H1 (cell line): ENCODE results near the gene CACNA2D3. TPM values are rescaled to one million over a fixed set of nuclear protein-coding genes. Genes with fewer than 3 reads are reported as not detected.

Experiments
- polyA plus RNA-seq, 7 experiments: library from polyadenylated mRNA; depleted of rRNA in 3 of 7; stranded (reverse) in 5 of 7; unstranded in 2 of 7; fragments of >200 nt in 5 of 7; fragments of 200-250 nt in 2 of 7; gene quantifications; 1 replicate in 5 of 7; 2 replicates in 1 of 7; 4 replicates in 1 of 7; pipeline versions ENCODE4 v1.2.1 to v1.2.3, GENCODE V29; 2011 to 2013; ENCODE audit warnings: missing spikeins in 2 of 7, mixed read lengths in 2 of 7
- total RNA-seq: library from RNA; stranded (reverse); fragmentation: NEBNext Ultra II Directional; extraction: Animal tissue kit (Norgen Biotek cat#: 25700); gene quantifications from 2 replicates; pipeline ENCODE4 v1.2.1, GENCODE V29; 2021
- TF ChIP-seq, protein P1 (sequence below): fragments of 300-600 bp; sonication (generic); IDR thresholded peaks from 2 replicates; pipeline ENCODE4 v1.7.1; 2012; ENCODE audit warnings: low read length, moderate library complexity, mild to moderate bottlenecking, inconsistent platforms; ENCODE audit not compliant: insufficient replicate concordance

CACNA2D3 gene
- total and polyA plus RNA-seq, 2 of the 8 experiments (the other 6 are each of a cell fraction or from before 2014, with no cell fraction given) = 1.5 to 1.8 TPM

DNA sequence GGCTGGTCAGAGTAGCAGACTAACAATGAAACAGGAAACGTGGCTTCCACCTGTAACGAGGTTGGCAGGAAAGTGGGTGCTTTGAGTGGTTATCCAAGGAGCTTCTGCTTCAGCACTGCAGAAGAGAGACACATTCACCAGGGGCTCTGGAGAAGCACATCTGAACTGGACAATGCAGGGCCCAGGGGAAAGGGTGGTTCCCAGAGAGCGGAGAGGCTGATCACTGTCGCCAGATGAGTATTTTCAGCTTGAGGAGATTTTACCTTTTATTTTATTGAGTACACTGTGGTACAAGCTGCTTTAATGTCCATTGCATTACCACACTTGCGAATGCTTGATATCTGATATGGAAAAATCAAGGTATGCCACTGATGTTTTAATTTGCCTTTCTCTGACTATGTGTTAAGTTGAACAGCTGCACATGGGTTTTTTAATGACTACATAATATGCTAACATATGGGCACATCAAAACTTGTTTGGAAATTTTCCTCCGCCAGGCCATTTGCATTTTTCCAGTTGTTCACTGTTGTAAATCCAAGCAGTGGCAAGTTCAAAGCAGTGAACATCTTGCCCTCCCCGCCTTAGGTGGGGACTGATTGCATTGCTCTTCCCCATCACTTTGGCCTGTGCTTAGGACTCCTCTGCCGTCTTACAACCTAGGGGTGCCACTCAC, 753.4 kb downstream of the CACNA2D3 start (continued):
- TF ChIP-seq, protein P1, sequence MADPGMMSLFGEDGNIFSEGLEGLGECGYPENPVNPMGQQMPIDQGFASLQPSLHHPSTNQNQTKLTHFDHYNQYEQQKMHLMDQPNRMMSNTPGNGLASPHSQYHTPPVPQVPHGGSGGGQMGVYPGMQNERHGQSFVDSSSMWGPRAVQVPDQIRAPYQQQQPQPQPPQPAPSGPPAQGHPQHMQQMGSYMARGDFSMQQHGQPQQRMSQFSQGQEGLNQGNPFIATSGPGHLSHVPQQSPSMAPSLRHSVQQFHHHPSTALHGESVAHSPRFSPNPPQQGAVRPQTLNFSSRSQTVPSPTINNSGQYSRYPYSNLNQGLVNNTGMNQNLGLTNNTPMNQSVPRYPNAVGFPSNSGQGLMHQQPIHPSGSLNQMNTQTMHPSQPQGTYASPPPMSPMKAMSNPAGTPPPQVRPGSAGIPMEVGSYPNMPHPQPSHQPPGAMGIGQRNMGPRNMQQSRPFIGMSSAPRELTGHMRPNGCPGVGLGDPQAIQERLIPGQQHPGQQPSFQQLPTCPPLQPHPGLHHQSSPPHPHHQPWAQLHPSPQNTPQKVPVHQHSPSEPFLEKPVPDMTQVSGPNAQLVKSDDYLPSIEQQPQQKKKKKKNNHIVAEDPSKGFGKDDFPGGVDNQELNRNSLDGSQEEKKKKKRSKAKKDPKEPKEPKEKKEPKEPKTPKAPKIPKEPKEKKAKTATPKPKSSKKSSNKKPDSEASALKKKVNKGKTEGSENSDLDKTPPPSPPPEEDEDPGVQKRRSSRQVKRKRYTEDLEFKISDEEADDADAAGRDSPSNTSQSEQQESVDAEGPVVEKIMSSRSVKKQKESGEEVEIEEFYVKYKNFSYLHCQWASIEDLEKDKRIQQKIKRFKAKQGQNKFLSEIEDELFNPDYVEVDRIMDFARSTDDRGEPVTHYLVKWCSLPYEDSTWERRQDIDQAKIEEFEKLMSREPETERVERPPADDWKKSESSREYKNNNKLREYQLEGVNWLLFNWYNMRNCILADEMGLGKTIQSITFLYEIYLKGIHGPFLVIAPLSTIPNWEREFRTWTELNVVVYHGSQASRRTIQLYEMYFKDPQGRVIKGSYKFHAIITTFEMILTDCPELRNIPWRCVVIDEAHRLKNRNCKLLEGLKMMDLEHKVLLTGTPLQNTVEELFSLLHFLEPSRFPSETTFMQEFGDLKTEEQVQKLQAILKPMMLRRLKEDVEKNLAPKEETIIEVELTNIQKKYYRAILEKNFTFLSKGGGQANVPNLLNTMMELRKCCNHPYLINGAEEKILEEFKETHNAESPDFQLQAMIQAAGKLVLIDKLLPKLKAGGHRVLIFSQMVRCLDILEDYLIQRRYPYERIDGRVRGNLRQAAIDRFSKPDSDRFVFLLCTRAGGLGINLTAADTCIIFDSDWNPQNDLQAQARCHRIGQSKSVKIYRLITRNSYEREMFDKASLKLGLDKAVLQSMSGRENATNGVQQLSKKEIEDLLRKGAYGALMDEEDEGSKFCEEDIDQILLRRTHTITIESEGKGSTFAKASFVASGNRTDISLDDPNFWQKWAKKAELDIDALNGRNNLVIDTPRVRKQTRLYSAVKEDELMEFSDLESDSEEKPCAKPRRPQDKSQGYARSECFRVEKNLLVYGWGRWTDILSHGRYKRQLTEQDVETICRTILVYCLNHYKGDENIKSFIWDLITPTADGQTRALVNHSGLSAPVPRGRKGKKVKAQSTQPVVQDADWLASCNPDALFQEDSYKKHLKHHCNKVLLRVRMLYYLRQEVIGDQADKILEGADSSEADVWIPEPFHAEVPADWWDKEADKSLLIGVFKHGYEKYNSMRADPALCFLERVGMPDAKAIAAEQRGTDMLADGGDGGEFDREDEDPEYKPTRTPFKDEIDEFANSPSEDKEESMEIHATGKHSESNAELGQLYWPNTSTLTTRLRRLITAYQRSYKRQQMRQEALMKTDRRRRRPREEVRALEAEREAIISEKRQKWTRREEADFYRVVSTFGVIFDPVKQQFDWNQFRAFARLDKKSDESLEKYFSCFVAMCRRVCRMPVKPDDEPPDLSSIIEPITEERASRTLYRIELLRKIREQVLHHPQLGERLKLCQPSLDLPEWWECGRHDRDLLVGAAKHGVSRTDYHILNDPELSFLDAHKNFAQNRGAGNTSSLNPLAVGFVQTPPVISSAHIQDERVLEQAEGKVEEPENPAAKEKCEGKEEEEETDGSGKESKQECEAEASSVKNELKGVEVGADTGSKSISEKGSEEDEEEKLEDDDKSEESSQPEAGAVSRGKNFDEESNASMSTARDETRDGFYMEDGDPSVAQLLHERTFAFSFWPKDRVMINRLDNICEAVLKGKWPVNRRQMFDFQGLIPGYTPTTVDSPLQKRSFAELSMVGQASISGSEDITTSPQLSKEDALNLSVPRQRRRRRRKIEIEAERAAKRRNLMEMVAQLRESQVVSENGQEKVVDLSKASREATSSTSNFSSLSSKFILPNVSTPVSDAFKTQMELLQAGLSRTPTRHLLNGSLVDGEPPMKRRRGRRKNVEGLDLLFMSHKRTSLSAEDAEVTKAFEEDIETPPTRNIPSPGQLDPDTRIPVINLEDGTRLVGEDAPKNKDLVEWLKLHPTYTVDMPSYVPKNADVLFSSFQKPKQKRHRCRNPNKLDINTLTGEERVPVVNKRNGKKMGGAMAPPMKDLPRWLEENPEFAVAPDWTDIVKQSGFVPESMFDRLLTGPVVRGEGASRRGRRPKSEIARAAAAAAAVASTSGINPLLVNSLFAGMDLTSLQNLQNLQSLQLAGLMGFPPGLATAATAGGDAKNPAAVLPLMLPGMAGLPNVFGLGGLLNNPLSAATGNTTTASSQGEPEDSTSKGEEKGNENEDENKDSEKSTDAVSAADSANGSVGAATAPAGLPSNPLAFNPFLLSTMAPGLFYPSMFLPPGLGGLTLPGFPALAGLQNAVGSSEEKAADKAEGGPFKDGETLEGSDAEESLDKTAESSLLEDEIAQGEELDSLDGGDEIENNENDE = no peak
